ENCODE data around the gene SAA2. TPM values are rescaled to one million over a fixed set of nuclear protein-coding genes. Genes with fewer than 3 reads are reported as not detected.

SAA2 gene
- total and polyA plus RNA-seq, 2 of the 4 experiments (the other 2 are of a cell fraction) = not detected

GRCh38 chr11:18265949-18266348 is 17.5 kb upstream of the SAA2 start, which contains the start of gene SAA1:
Gene SAA1 (plus strand): TSS chr11:18266264. CDS start chr11:18266888, 624 bp downstream.
- Histone ChIP-seq H3K18ac (ENCODE audit: low read depth, low read length) (no peak within 1 kb of the TSS), H3K9ac (ENCODE audit: low read depth, low read length) (no peak within 1 kb of the TSS), H3K4me3 (ENCODE audit: insufficient read depth, low read depth, low read length) (no peak within 1 kb of the TSS), H4K5ac (ENCODE audit: low read depth, low read length) (no peak within 1 kb of the TSS), H2AK5ac (ENCODE audit: low read depth, low read length) (no peak within 1 kb of the TSS), H3K4ac (ENCODE audit: low read depth, low read length) (no peak within 1 kb of the TSS), H3K4me1 (ENCODE audit: control insufficient read depth, insufficient read depth, low read length) (no peaks in the 10 kb centered on the region), H2AFZ (replicated peaks; ENCODE audit: low read length, poor library complexity) (no peak within 1 kb of the TSS), H3K4me2 (ENCODE audit: low read depth, low read length) (no peak within 1 kb of the TSS), H4K20me1 (ENCODE audit: insufficient read depth, low read length) (no peaks in the 10 kb centered on the region), H3K9me1 (ENCODE audit: insufficient read depth, low read length) (no peaks in the 10 kb centered on the region), H3K27ac (ENCODE audit: insufficient read depth, low read length) (no peak within 1 kb of the TSS), H2AK9ac (replicated peaks; ENCODE audit: low read depth, low read length, poor library complexity) (no peak within 1 kb of the TSS), H3K23ac (ENCODE audit: low read depth, low read length) (no peak within 1 kb of the TSS), H3K27me3 (ENCODE audit: control insufficient read depth, insufficient read depth, low read length) (peaks cover 8% of the 10 kb centered on the region), H2BK120ac (ENCODE audit: low read depth, low read length) (no peak within 1 kb of the TSS), H3K9me3 (ENCODE audit: control insufficient read depth, insufficient read depth, low read length) (no peaks in the 10 kb centered on the region), H4K8ac (ENCODE audit: low read depth in 2 of 2, low read length in 2 of 2) (no peak within 1 kb of the TSS), H3K36me3 (ENCODE audit: control insufficient read depth, insufficient read depth, low read length) (no peaks in the 10 kb centered on the region), H3K79me1 (ENCODE audit: low read depth in 1 of 2, low read length in 2 of 2) (no peaks in the 10 kb centered on the region), H4K91ac (ENCODE audit: insufficient read depth, low read depth, low read length) (no peak within 1 kb of the TSS), H3K14ac (replicated peaks; ENCODE audit: low read depth, low read length) (no peak within 1 kb of the TSS), H3K56ac (ENCODE audit: extremely low read depth, insufficient read depth, low read length) (no peak within 1 kb of the TSS), H2BK20ac (ENCODE audit: low read depth, low read length) (no peak within 1 kb of the TSS), H2BK15ac (ENCODE audit: low read depth, low read length) (no peak within 1 kb of the TSS), H2BK5ac (ENCODE audit: low read depth, low read length, poor library complexity, severe bottlenecking) (no peak within 1 kb of the TSS)
- dilution Hi-C loops (cut with HindIII; ENCODE audit: low sequenced_read_pairs, unreplicated experiment) = no loop called here
- ChIA-PET POLR2A (ENCODE audit: unreplicated experiment) (no interaction called here), CTCF (no interaction called here)
- intact Hi-C loops (cut with micrococcal nuclease) = no loop called here
- TF ChIP-seq CHD1 (IDR thresholded peaks at IDR 0.05; ENCODE audit: low read depth, low read length) = no peak
- TF ChIP-seq MAZ (IDR thresholded peaks at IDR 0.05; ENCODE audit: borderline replicate concordance, low read depth, low read length) = no peak
- no peak for TF ChIP-seq SMC3 (IDR thresholded peaks at IDR 0.05; ENCODE audit: low read depth, low read length)
- TF ChIP-seq ELK1 (IDR thresholded peaks at IDR 0.05; ENCODE audit: borderline replicate concordance, low read depth, low read length) = no peak
- no peak for TF ChIP-seq CEBPB (IDR thresholded peaks at IDR 0.05; ENCODE audit: low read depth, low read length)
- TF ChIP-seq RAD21 (IDR thresholded peaks at IDR 0.05; ENCODE audit: low read length) = no peak
- in situ Hi-C loops (cut with MboI; ENCODE audit: low sequenced_read_pairs) = no loop called here
- WGBS, 2 experiments (ENCODE audit: extremely low coverage in 2 of 2, insufficient read length in 1 of 2) = 100% methylated on average over 1 of the region's 8 CpGs; no CpG with 5 or more reads in 1 of the 2 experiments
- DNase-seq (no peak), ATAC-seq (ENCODE audit: low read depth) (no peak)
- BruUV-seq (replicated peaks) = no TSS peak

Measured in IMR-90 (cell line).